CD4-positive, alpha-beta T cell treated with Interleukin-4 for 4 hours (primary cell): ENCODE results near the gene SPDL1.

Experiments used
- DNase-seq: peaks from one replicate; pipeline ENCODE4 v3.0.0-alpha.2; 2020

Gene SPDL1

GRCh38 chr5:169583424-169584220, at the start of gene SPDL1:
Gene SPDL1, plus strand, starts transcription at chr5:169583773. Its CDS starts 4,644 bp downstream, at chr5:169588417.
- DNase-seq, result peak; percentile 95

DNA sequence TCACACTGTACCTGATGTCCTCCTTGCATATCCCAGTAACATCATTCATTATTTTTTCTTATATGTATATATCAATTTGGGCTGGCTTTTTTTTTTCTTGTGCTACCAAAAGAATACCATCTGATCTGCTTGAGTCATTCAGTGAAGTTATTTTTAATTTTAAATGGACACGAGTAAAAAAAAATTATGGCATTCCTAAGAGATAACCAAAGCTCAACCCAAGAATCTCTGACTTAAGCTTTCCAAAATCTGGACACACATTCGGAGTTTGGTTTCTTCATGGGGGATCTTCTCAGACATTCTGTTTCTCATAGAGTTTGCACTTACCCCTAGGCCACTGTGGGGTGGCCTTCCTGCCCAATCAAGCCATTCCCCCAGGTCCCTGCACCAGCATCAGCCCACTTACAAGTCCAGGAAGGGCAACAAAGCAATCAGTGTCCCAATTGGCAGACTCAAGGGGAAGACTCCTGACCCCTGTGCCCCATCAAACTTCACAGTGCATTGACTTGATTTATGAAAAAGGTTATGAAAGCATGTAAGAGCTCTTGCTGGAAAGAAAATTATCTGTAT, 49.2 kb upstream of the SPDL1 start:
- no peak for DNase-seq

DNA sequence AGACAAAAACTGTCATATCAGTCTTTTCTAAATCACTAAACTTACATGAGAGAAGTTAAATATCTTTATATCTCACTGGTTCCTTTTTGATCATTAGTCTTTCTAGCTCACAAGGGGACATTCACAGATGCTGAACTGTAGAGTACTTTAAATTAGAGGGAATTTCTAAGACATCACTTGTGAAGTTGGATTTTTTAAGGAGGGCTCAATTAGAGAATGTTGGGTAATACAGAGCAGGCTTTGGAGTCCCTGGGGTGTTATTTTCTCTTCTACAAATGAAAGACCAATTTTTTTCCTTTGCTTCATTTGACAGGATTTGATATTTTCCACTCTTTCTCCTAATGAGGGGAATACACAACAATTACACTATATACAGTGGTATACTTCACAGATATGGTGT, 48.6 kb upstream of the SPDL1 start:
- DNase-seq, result no peak

GRCh38 chr5:169538944-169539343, 44.6 kb upstream of the SPDL1 start:
- DNase-seq, result no peak

- no peak for DNase-seq
Observed at GRCh38 chr5:169542811-169543210, 40.8 kb upstream of the SPDL1 start.

GRCh38 chr5:169544264-169544950, 39.2 kb upstream of the SPDL1 start:
- DNase-seq, result no peak

GRCh38 chr5:169545762-169546161, 37.8 kb upstream of the SPDL1 start:
- DNase-seq, result no peak

- DNase-seq, result no peak
Observed at GRCh38 chr5:169546346-169546745, 37.2 kb upstream of the SPDL1 start.

GRCh38 chr5:169547508-169547907, 36.1 kb upstream of the SPDL1 start:
- DNase-seq, result no peak

- DNase-seq, result no peak
Observed at GRCh38 chr5:169548315-169548714, 35.3 kb upstream of the SPDL1 start.

GRCh38 chr5:169549453-169550100, 34.0 kb upstream of the SPDL1 start:
- no peak for DNase-seq

DNA sequence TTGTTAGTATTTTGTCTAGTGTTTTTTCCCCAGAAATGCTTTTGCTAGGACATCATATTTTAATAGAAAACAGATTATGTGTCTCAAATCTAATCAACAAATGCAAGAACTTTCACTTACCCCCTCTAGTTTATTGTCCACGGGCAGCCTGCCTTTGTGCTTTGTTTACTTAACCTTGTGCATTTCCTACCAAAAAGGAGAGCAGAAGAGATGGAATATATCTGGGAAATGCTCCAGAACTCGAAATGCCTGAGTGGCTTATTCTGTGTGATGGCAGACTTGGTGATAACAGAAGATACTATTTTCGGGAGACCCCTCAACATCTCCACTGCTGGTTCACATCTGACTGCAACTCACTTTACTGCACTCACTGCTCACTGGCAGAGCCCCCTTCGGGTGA, 33.3 kb upstream of the SPDL1 start:
- no peak for DNase-seq

DNA sequence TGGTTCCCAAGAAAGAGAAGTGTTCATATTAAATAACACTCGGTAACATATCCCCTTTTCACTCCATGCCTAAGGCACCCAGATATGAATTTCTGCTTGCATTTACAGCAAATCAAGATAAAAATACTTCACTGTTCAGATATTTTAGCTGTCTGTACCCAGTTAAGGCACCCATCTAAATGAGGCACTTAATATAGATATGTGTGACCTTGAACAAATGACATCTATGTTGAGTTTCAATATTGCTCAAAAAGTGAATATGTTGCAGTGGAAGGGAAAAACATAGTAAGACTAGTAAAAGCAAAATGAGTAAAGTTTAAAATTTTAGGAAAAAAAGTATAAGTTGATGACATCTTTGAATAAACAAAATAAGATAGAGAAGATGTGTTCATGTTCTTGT, 32.4 kb upstream of the SPDL1 start:
- DNase-seq, result no peak

DNA sequence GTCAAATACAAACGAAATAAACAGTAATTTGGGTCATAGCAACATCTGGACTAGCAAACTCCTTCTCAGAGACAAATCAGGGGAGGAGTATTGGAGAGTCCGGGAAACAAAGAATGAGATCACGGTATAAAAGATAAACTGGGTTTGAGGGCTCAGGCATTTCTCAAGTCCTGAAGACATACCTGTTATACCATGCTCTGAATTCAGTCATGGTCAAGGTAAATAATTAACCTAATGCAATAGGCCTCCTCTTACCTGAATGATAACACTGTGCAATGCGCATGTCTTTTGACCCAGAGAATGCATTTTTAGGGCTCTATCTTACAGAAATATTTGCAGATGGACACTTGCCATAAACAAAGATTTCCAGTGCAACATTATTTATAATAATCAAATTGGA, 31.9 kb upstream of the SPDL1 start:
- no peak for DNase-seq

DNA sequence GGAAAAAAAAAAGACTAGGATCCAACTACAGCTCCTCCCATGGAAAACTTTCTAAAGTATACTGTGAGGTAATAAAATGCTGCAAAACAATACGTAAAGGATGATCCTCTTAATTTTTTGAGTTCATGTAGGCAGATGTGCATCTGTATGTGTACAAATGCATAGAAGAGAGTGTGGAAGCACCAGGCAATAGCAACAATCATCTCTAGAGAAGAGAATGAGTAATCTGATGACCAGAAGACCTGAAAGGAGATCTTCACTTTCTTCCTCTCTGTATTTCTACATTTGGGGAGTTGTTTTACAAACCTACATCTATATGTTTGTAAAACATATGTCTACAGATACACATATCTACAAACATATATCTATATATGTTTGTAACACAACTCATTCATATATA, 29.3 kb upstream of the SPDL1 start:
- no peak for DNase-seq

- DNase-seq, result no peak
Observed at GRCh38 chr5:169557838-169558237, 25.7 kb upstream of the SPDL1 start.

- DNase-seq, result no peak
Observed at GRCh38 chr5:169561893-169562292, 21.7 kb upstream of the SPDL1 start.

GRCh38 chr5:169563369-169563768, 20.2 kb upstream of the SPDL1 start:
- DNase-seq, result no peak

- DNase-seq, result no peak
Observed at GRCh38 chr5:169566202-169566601, 17.4 kb upstream of the SPDL1 start.

DNA sequence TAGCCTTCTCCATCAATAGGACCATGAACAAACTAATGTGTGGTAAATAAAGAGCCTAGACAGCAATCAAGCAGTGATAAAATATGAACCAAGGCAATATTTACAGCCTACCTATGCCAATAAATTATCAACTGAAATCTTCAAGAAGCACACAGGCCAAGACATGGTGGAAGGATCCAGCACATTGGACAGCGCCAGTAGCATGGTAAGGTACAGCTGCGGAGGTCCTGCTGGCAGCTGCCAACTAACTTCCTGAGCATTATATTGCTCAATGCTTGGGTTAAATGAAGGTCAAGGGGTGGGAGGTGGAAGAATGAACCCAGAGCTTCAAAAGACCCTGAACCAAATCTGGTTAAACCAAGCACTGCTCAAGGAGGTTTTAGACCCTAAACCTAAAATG, 16.5 kb upstream of the SPDL1 start:
- no peak for DNase-seq

- DNase-seq, result no peak
Observed at GRCh38 chr5:169569513-169569912, 14.1 kb upstream of the SPDL1 start.

- no peak for DNase-seq
Observed at GRCh38 chr5:169571355-169571754, 12.2 kb upstream of the SPDL1 start.

DNA sequence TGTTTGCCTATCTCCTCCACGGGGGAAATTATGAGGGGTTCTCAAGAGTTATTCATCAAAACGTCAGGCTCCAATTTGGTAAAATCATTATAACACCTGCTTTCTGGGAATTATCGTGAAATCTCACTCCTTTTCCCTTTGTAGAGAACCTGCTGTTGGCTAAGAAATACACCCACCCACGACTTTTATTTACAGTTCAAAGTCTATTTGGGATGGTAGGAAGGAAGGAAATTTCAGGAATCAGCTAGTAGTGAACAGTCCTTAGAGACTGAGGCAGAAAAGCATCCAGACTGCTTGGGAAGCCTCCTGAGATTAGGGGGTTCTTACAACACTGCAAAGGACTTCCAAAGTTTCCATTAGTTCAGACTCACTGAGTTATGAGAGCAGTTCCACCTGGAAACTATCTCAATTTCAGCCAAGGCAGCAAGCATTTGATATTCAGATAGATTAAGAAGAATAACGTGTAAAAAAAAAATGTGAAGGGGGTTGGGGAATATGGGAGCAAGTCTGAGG, 9.4 kb upstream of the SPDL1 start:
- no peak for DNase-seq
